Calu3 (cell line): Measurements from ENCODE around the gene ESR2. TPM values are rescaled to one million over a fixed set of nuclear protein-coding genes. Genes with fewer than 3 reads are reported as not detected.

Experiments used
- BruUV-seq: library from RNA; stranded (reverse); fragments of 400-500 nt; replicated peaks from 2 replicates; lab custom pipeline; 2021; lab: Mats Ljungman, UMichigan
- CTCF ChIA-PET: fragments of 300-600 bp; sonication (Branson Sonifier 250); formaldehyde crosslinking; loops from one replicate; lab custom pipeline; 2022; ENCODE audit warnings: antibody characterized with exemption; lab: Charles Lee
- DNase-seq: peaks from one replicate; pipeline ENCODE4 v3.0.0; 2022
- H3K27ac Mint-ChIP-seq: one replicate; pipeline ENCODE4 v1.8.0; 2022; ENCODE audit warnings: mixed read lengths; ENCODE audit not compliant: unreplicated experiment
- H3K27me3 Mint-ChIP-seq: one replicate; pipeline ENCODE4 v1.8.0; 2022; ENCODE audit warnings: mixed read lengths; ENCODE audit not compliant: unreplicated experiment
- H3K36me3 Mint-ChIP-seq: one replicate; pipeline ENCODE4 v1.8.0; 2022; ENCODE audit warnings: mild to moderate bottlenecking, moderate library complexity, mixed read lengths; ENCODE audit not compliant: insufficient read depth, unreplicated experiment
- H3K4me1 Mint-ChIP-seq: one replicate; pipeline ENCODE4 v1.8.0; 2022; ENCODE audit warnings: mild to moderate bottlenecking, low read depth, mixed read lengths; ENCODE audit not compliant: unreplicated experiment
- H3K4me3 Mint-ChIP-seq: one replicate; pipeline ENCODE4 v1.8.0; 2022; ENCODE audit warnings: mild to moderate bottlenecking, low read depth, moderate library complexity, mixed read lengths; ENCODE audit not compliant: unreplicated experiment
- H3K9me3 Mint-ChIP-seq: one replicate; pipeline ENCODE4 v1.8.0; 2022; ENCODE audit warnings: low read depth, mixed read lengths; ENCODE audit not compliant: unreplicated experiment
- CTCF ChIP-seq: fragments of 200-600 bp; IDR thresholded peaks from one replicate; pipeline ENCODE4 v1.8.0; 2022; ENCODE audit warnings: antibody characterized with exemption; ENCODE audit not compliant: unreplicated experiment
- intact Hi-C: fragments of 100-400 bp; cut with micrococcal nuclease; formaldehyde crosslinking; loops from one replicate; pipeline ENCODE4 v1.10.0; 2022; ENCODE audit not compliant: unreplicated experiment
- total RNA-seq: library from RNA; stranded (reverse); gene quantifications from 2 replicates; pipeline ENCODE4 v1.2.3, GENCODE V29; 2022

ESR2 gene
- total RNA-seq, 1 experiment from 2014 or later: not detected

GRCh38 chr14:64281805-64282204, 12.4 kb downstream of the ESR2 start:
- BruUV-seq: no TSS peak
- CTCF ChIA-PET: no interaction called here
- H3K4me3 Mint-ChIP-seq: no peak overlapping the region
- H3K4me1 Mint-ChIP-seq: peaks cover 11% of the 10 kb centered on the region
- no peaks in the 10 kb centered on the region for H3K27me3 Mint-ChIP-seq
- H3K27ac Mint-ChIP-seq: no peak overlapping the region
- intact Hi-C loops: no loop called here
- no peaks in the 10 kb centered on the region for H3K36me3 Mint-ChIP-seq
- TF ChIP-seq CTCF: no peak
- H3K9me3 Mint-ChIP-seq: no peaks in the 10 kb centered on the region
- no peak for DNase-seq

GRCh38 chr14:64279704-64280668, 14.2 kb downstream of the ESR2 start:
- CTCF ChIA-PET: no interaction called here
- no peak for TF ChIP-seq CTCF
- peak; percentile 25 for DNase-seq
- no peaks in the 10 kb centered on the region for H3K9me3 Mint-ChIP-seq
- no peak overlapping the region for H3K4me3 Mint-ChIP-seq
- peaks cover 11% of the 10 kb centered on the region for H3K4me1 Mint-ChIP-seq
- no peaks in the 10 kb centered on the region for H3K36me3 Mint-ChIP-seq
- peak overlapping the region; percentile 30 for H3K27ac Mint-ChIP-seq
- intact Hi-C loops: no loop called here
- no TSS peak for BruUV-seq
- H3K27me3 Mint-ChIP-seq: no peaks in the 10 kb centered on the region

GRCh38 chr14:64278458-64278857, 15.7 kb downstream of the ESR2 start:
- no TSS peak for BruUV-seq
- no peaks in the 10 kb centered on the region for H3K9me3 Mint-ChIP-seq
- no peaks in the 10 kb centered on the region for H3K36me3 Mint-ChIP-seq
- CTCF ChIA-PET: no interaction called here
- H3K27ac Mint-ChIP-seq: no peak overlapping the region
- DNase-seq: no peak
- H3K4me3 Mint-ChIP-seq: no peak overlapping the region
- H3K4me1 Mint-ChIP-seq: peaks cover 11% of the 10 kb centered on the region
- intact Hi-C loops: no loop called here
- TF ChIP-seq CTCF: no peak
- H3K27me3 Mint-ChIP-seq: no peaks in the 10 kb centered on the region

- TF ChIP-seq CTCF: no peak
- H3K27ac Mint-ChIP-seq: no peak overlapping the region
- no peak overlapping the region for H3K4me3 Mint-ChIP-seq
- intact Hi-C loops: no loop called here
- no TSS peak for BruUV-seq
- H3K27me3 Mint-ChIP-seq: no peaks in the 10 kb centered on the region
- no peaks in the 10 kb centered on the region for H3K4me1 Mint-ChIP-seq
- no peaks in the 10 kb centered on the region for H3K36me3 Mint-ChIP-seq
- no peak for DNase-seq
- CTCF ChIA-PET: no interaction called here
- H3K9me3 Mint-ChIP-seq: no peaks in the 10 kb centered on the region
Measured at GRCh38 chr14:64272019-64272418, 22.2 kb downstream of the ESR2 start.
